Heart right ventricle (tissue), 16 donors: Measurements from ENCODE around the gene TMEM255B. TPM values are rescaled to one million over a fixed set of nuclear protein-coding genes. Genes with fewer than 3 reads are reported as not detected.

Experiments
- ATAC-seq, 8 donors: fragments of 200-7000 bp; cut with Tn5 transposase; one replicate each; pipeline ENCODE4 v1.9.1; 2020; ENCODE audit warnings: mild to moderate bottlenecking in 8 of 8, moderate library complexity in 8 of 8, moderate number of reproducible peaks in 1 of 8
- DNase-seq, 2 donors: peaks; one replicate each; pipeline ENCODE4 v3.0.0-alpha.2; 2020
- H3K27ac ChIP-seq, 10 donors: fragments of 200-600 bp; sonication (generic) in 2 of 10; one replicate each; pipeline versions ENCODE4 v1.5.0 to v1.8.0; 2020 to 2022; ENCODE audit warnings: mild to moderate bottlenecking in 3 of 10
- H3K27me3 ChIP-seq, 7 donors: fragments of 200-600 bp; one replicate each; pipeline ENCODE4 v1.8.0; 2021 to 2022; ENCODE audit warnings: mild to moderate bottlenecking in 2 of 7
- H3K36me3 ChIP-seq, 9 donors: fragments of 200-600 bp; sonication (generic) in 1 of 9; one replicate each; pipeline versions ENCODE4 v1.5.0 to v1.8.0; 2020 to 2022; ENCODE audit warnings: mild to moderate bottlenecking in 2 of 9
- H3K4me1 ChIP-seq, 9 donors: fragments of 200-600 bp; sonication (generic) in 1 of 9; one replicate each; pipeline versions ENCODE4 v1.5.0 to v1.8.0; 2020 to 2022; ENCODE audit warnings: mild to moderate bottlenecking in 4 of 9
- H3K4me3 ChIP-seq, 10 donors: fragments of 200-600 bp; sonication (generic) in 2 of 10; one replicate each; pipeline versions ENCODE4 v1.5.0 to v1.8.0; 2020 to 2022; ENCODE audit warnings: mild to moderate bottlenecking in 7 of 10, moderate library complexity in 2 of 10
- H3K9me3 ChIP-seq, 11 donors: fragments of 200-600 bp in 10 of 11; sonication (generic) in 2 of 11; one replicate each; pipeline versions ENCODE4 v1.5.0 to v1.8.0; 2013 to 2022; ENCODE audit warnings: mild to moderate bottlenecking in 2 of 11, control low read depth in 1 of 11, moderate library complexity in 1 of 11
- CTCF ChIP-seq, 9 donors: fragments of 200-600 bp; sonication (generic) in 2 of 9; IDR thresholded peaks; one replicate each; pipeline versions ENCODE4 v1.5.0 to v1.8.0; 2021 to 2022; ENCODE audit warnings: antibody characterized with exemption in 9 of 9, mild to moderate bottlenecking in 5 of 9, moderate library complexity in 1 of 9
- WGBS, 2 donors: extraction: QIAGEN DNeasy Blood & Tissue Kit; methylation state at CpG; one replicate each; pipeline ENCODE4 v1.1.7; 2013; ENCODE audit warnings: inconsistent platforms in 1 of 2; 5-methylcytosine and 5-hydroxymethylcytosine counted together
- intact Hi-C, 10 donors: fragments of 100-400 bp; cut with DNase I; formaldehyde crosslinking; loops; one replicate each; pipeline versions ENCODE4 v1.11.1 to v1.14.2; 2022
- polyA plus RNA-seq, 2 donors: library from polyadenylated mRNA; stranded (reverse); fragments of 200-250 nt; gene quantifications; one replicate each; pipeline ENCODE4 v1.2.3, GENCODE V29; 2013
- total RNA-seq, 10 donors: library from RNA; stranded (reverse); fragmentation: NEBNext Ultra II Directional in 3 of 10; extraction: Animal tissue kit (Norgen Biotek cat#: 25700) in 3 of 10; gene quantifications; one replicate each; pipeline versions ENCODE4 v1.2.1 to v1.2.4, GENCODE V29; 2021 to 2023
- donor health status: Arrhythmogenic right ventricular cardiomyopathy.
- donor health status: ischemic (EF 13 %, LVEDD 7.1; RV severe dilation, severe dysfunction).
- donor health status: healthy with polysubstance abuse.
- donor health status: DM: no; HTN: yes; CAD: no.
- donor health status: DM: no; HTN: no; CAD: no.
- donor health status: ischemic (EF 25% LVEDD 6.9; RV normal size, moderate dysfunction).
- donor health status: ischemic (EF 25% LVEDD 5.7; RV mildly dilated, moderate dysfunction).
- donor health status: healthy.
- donor health status: DM: yes; HTN: yes; CAD: no.
- donor health status: Ischemic cardiomyopathy.
- donor health status: ischemic (EF 35%, LVEDD 5.7; RV mildly dilated, moderate dysfunction).
- donor health status: nonischemic (EF 11% LVEDD 7.7; RV severe dilation, severe dysfunction).
- donor health status: DM: yes; HTN: yes; CAD: no.
- donor health status: PGD.
- donor health status: ischemic (EF 29% LVEDD 5.4; RV normal size, mild dysfunction).
- donor health status: nonischemic (EF 23%, LVEDD 6.1; RV moderate dilation, normal function).

The TMEM255B gene
- total and polyA plus RNA-seq, 12 donors, result 2.4 to 12.9 (median 6.3) TPM

GRCh38 chr13:113791226-113791625 lies 32.2 kb downstream of the TMEM255B start:
- no peak overlapping the region for H3K27ac ChIP-seq
- peaks cover 0 to 2% (median 0%) of the 10 kb centered on the region in 7 donors for H3K27me3 ChIP-seq
- DNase-seq, result no peak
- no peaks in the 10 kb centered on the region for H3K4me1 ChIP-seq
- H3K9me3 ChIP-seq, result no peaks in the 10 kb centered on the region
- H3K4me3 ChIP-seq, result no peak overlapping the region
- intact Hi-C loops, result no loop called here
- H3K36me3 ChIP-seq, result peaks cover 0 to 17% (median 0%) of the 10 kb centered on the region in 9 donors
- ATAC-seq, result no peak
- no peak for TF ChIP-seq CTCF (IDR thresholded peaks at IDR 0.05)
- 83 to 87% methylated on average over 17 of the region's 17 CpGs for WGBS, 2 donors

- Histone ChIP-seq H3K4me1 (no peaks in the 10 kb centered on the region), H3K27ac (no peak overlapping the region), H3K27me3 (peaks cover 0 to 2% (median 0%) of the 10 kb centered on the region in 7 donors), H3K4me3 (no peak overlapping the region), H3K9me3 (no peaks in the 10 kb centered on the region), H3K36me3 (peaks cover 0 to 21% (median 0%) of the 10 kb centered on the region in 9 donors)
- no peak for DNase-seq
- intact Hi-C loops, result no loop called here
- ATAC-seq, result no peak
- no peak for TF ChIP-seq CTCF (IDR thresholded peaks at IDR 0.05)
- 78 to 85% methylated on average over 19 of the region's 19 CpGs for WGBS, 2 donors
Observed at GRCh38 chr13:113791761-113792160, 32.7 kb downstream of the TMEM255B start.

- no peaks in the 10 kb centered on the region for H3K9me3 ChIP-seq
- intact Hi-C loops, result no loop called here
- H3K36me3 ChIP-seq, result peaks cover 0 to 26% (median 0%) of the 10 kb centered on the region in 9 donors
- TF ChIP-seq CTCF (IDR thresholded peaks at IDR 0.05), result no peak
- no peak for ATAC-seq
- no peak overlapping the region for H3K27ac ChIP-seq
- DNase-seq, result no peak
- no peaks in the 10 kb centered on the region for H3K4me1 ChIP-seq
- peaks cover 0 to 2% (median 0%) of the 10 kb centered on the region in 7 donors for H3K27me3 ChIP-seq
- H3K4me3 ChIP-seq, result no peak overlapping the region
- 78 to 82% methylated on average over 12 of the region's 12 CpGs for WGBS, 2 donors
Observed at GRCh38 chr13:113792236-113792770, 33.3 kb downstream of the TMEM255B start.

GRCh38 chr13:113792886-113793717 lies 34.1 kb downstream of the TMEM255B start:
- Histone ChIP-seq H3K9me3 (no peaks in the 10 kb centered on the region), H3K36me3 (peaks cover 0 to 29% (median 0%) of the 10 kb centered on the region in 9 donors), H3K27ac (no peak overlapping the region), H3K4me1 (no peaks in the 10 kb centered on the region), H3K27me3 (peaks cover 0 to 2% (median 0%) of the 10 kb centered on the region in 7 donors), H3K4me3 (no peak overlapping the region)
- intact Hi-C loops, result no loop called here
- no peak for ATAC-seq
- TF ChIP-seq CTCF (IDR thresholded peaks at IDR 0.05), result no peak
- 86 to 87% methylated on average over 33 of the region's 33 CpGs for WGBS, 2 donors
- DNase-seq, result no peak
